H7 (cell line): ENCODE data around the gene GRIN3B. TPM values are rescaled to one million over a fixed set of nuclear protein-coding genes. Genes with fewer than 3 reads are reported as not detected.

Source experiments
- DNase-seq: peaks from one replicate; pipeline ENCODE4 v3.0.0; 2012
- H3K27me3 ChIP-seq: 2 replicates; pipeline ENCODE4 v1.6.0; 2011; ENCODE audit warnings: mild to moderate bottlenecking, low read length; ENCODE audit not compliant: control insufficient read depth, insufficient read depth
- H3K36me3 ChIP-seq: replicated peaks from 2 replicates; pipeline ENCODE4 v1.5.1; 2011; ENCODE audit warnings: low read length; ENCODE audit not compliant: control insufficient read depth, insufficient read depth
- H3K4me3 ChIP-seq: 2 replicates; pipeline ENCODE4 v1.5.1; 2011; ENCODE audit warnings: low read depth, mild to moderate bottlenecking, control low read depth, low read length, moderate library complexity; ENCODE audit not compliant: insufficient read depth
- total RNA-seq: library from RNA; depleted of rRNA; stranded (reverse); fragments of >200 nt; shearing (Covaris generic); gene quantifications from 2 replicates; pipeline ENCODE4 v1.2.3, GENCODE V29; 2014; rRNA removed

GRIN3B gene
- total RNA-seq, 1 experiment from 2014 or later, result 0.03 TPM

DNA sequence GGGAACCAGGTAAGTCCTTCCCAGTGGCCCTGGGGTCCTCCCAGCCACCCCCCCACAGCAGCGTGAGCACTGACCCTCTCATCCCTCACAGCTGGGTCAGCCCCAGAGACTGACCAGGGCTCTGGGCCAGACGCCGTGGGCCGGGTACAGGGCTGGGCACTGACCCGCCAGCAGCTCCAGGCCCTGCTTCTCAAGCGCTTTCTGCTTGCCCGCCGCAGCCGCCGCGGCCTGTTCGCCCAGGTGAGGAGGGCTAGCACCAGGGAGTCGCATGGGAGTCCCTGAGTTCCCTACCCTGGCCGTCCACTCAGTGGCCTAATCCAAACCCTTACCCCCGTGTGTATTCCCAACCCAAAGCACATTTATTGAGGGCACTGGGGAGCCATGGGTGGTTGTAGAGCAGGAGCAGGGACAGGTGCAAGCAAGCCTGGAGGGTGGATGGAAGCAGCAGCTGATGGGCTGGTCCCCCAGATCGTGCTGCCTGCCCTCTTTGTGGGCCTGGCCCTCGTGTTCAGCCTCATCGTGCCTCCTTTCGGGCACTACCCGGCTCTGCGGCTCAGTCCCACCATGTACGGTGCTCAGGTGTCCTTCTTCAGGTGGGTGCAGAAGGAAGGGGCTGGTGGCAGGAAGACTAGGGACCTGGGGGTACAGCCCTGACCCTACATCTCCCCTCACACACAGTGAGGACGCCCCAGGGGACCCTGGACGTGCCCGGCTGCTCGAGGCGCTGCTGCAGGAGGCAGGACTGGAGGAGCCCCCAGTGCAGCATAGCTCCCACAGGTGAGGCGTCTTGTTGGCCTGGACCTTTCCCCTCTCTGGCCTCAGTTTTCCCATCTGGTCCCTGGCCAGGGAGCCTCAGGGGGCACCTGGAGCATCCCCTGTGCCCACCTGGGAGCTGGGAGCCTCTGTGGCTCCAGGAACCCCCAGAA is 54.1 kb downstream of the GRIN3B start:
- DNase-seq, result no peak
- H3K36me3 ChIP-seq, result no peaks in the 10 kb centered on the region
- no peaks in the 10 kb centered on the region for H3K27me3 ChIP-seq
- no peak overlapping the region for H3K4me3 ChIP-seq

DNA sequence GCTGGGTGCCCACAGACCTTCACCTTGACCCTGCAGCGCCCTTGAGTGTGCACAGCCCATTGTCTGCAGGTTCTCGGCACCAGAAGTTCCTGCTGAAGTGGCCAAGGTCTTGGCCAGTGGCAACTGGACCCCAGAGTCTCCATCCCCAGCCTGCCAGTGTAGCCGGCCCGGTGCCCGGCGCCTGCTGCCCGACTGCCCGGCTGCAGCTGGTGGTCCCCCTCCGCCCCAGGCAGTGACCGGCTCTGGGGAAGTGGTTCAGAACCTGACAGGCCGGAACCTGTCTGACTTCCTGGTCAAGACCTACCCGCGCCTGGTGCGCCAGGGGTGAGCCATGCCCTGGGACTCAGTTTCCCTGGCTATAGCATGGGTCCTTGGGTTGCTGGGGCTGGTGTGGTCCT is 54.8 kb downstream of the GRIN3B start:
- no peak for DNase-seq
- H3K27me3 ChIP-seq, result no peaks in the 10 kb centered on the region
- no peaks in the 10 kb centered on the region for H3K36me3 ChIP-seq
- H3K4me3 ChIP-seq, result no peak overlapping the region

DNA sequence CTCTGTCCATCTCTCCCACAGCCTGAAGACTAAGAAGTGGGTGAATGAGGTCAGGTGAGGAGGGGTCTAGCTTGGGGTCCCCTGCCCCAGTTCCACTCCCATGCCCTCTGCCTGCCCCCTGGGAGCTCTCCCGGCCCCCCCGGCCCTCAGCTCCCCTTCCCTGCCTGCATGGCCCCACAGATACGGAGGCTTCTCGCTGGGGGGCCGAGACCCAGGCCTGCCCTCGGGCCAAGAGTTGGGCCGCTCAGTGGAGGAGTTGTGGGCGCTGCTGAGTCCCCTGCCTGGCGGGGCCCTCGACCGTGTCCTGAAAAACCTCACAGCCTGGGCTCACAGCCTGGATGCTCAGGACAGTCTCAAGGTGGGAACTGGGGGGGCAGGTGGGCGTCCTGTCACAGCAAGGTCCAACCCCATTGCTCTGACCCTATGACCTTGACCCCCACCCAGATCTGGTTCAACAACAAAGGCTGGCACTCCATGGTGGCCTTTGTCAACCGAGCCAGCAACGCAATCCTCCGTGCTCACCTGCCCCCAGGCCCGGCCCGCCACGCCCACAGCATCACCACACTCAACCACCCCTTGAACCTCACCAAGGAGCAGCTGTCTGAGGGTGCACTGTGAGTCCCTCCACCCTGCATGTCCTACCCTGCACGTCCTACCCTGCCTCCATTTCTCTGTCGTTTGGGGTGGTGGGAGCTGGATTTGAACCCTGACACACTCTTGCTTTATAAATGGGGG is 55.8 kb downstream of the GRIN3B start:
- Histone ChIP-seq H3K36me3 (peaks cover 1% of the 10 kb centered on the region; the same call in 1 of the 2 replicates), H3K27me3 (no peaks in the 10 kb centered on the region), H3K4me3 (no peak overlapping the region)
- no peak for DNase-seq

DNA sequence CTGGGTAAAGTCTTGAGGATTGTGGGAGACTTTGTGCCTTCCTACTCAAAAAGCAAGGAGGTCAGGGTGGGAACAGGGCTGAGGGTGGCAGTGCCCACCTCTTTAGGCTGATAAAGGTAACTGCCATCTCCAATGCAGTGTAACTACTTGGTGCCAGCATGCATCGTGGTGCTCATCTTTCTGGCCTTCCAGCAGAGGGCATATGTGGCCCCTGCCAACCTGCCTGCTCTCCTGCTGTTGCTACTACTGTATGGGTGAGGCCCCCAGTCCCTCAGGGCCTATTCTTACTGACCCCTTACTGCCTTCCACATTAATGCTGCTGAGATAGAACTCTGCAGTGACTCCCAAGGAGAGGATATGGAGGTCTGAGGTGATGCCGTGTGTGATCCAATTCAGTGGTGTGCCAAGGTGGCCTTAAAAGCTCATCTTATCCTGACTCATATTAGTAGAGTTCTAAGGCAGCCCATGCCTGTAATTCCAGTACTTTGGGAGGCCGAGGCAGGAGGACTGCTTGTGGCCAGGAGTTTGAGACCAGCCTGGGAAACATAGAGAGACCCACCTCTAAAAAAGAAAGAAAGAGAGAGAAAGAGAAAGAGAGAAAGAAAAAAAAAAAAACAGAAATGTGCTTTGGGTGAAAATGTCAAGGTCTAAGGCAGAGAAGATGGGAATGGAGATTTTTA is 57.1 kb downstream of the GRIN3B start:
- no peak for DNase-seq
- H3K36me3 ChIP-seq, result peaks cover 1% of the 10 kb centered on the region; the same call in 1 of the 2 replicates
- H3K27me3 ChIP-seq, result no peaks in the 10 kb centered on the region

DNA sequence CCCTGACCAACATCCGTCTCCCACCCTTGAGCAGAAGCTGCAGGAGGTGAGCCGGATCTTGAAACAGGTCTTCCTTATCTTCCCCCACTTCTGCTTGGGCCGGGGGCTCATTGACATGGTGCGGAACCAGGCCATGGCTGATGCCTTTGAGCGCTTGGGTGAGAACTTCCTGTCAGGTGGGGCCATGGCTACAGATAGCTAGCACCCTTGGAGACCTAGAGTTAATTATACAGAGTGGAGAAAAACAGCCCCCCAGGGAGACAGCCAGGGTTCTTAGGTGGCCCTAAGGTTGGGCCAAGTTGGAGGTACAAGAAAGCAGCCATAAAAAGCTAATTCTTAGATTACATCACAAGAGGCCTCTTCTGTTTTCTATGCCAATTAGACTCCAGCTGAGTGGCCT is 57.9 kb downstream of the GRIN3B start:
- H3K4me3 ChIP-seq, result no peak overlapping the region
- peaks cover 1% of the 10 kb centered on the region; the same call in 1 of the 2 replicates for H3K36me3 ChIP-seq
- no peak for DNase-seq
- no peaks in the 10 kb centered on the region for H3K27me3 ChIP-seq

More for the DNA sequence above, 57.1 kb downstream of the GRIN3B start:
- no peak overlapping the region for H3K4me3 ChIP-seq

Other genes with a start within 250 kb of the GRIN3B start
- 0.11 and 0.31 TPM in 2 replicates for gene MISP, start 249.3 kb upstream of the GRIN3B start, total RNA-seq
- 460 and 481 TPM in 2 replicates for gene PTBP1, start 203.0 kb upstream of the GRIN3B start, total RNA-seq
- 52.0 and 53.8 TPM in 2 replicates for gene PLPPR3, start 178.5 kb upstream of the GRIN3B start, total RNA-seq
- gene AZU1, start 172.6 kb upstream of the GRIN3B start, total RNA-seq, result 0.85 and 1.3 TPM in 2 replicates
- 0.66 TPM in 1 of 2 replicates, not detected in the other for gene PRTN3, start 159.4 kb upstream of the GRIN3B start, total RNA-seq
- not detected in 2 replicates for gene ELANE, start 148.1 kb upstream of the GRIN3B start, total RNA-seq
- 1.4 and 1.5 TPM in 2 replicates for gene CFD, start 140.8 kb upstream of the GRIN3B start, total RNA-seq
- 29.5 and 36.2 TPM in 2 replicates for gene MED16, start 107.2 kb upstream of the GRIN3B start, total RNA-seq
- gene RNU6-9, start 106.9 kb upstream of the GRIN3B start, total RNA-seq, result not detected in 2 replicates
- gene R3HDM4, start 87.2 kb upstream of the GRIN3B start, total RNA-seq, result 47.5 and 49.9 TPM in 2 replicates
- gene KISS1R, start 83.1 kb upstream of the GRIN3B start, total RNA-seq, result 0.67 and 1.4 TPM in 2 replicates
- gene ARID3A, start 74.4 kb upstream of the GRIN3B start, total RNA-seq, result 85.4 and 92.6 TPM in 2 replicates
- 107 and 140 TPM in 2 replicates for gene WDR18, start 16.1 kb upstream of the GRIN3B start, total RNA-seq
- 153 and 185 TPM in 2 replicates for gene TMEM259, start 20.7 kb downstream of the GRIN3B start, total RNA-seq
- not detected in 2 replicates for gene RNU6-2, start 21.1 kb downstream of the GRIN3B start, total RNA-seq
- 440 and 495 TPM in 2 replicates for gene CNN2, start 26.2 kb downstream of the GRIN3B start, total RNA-seq
- 17.9 and 19.7 TPM in 2 replicates for gene ABCA7, start 39.7 kb downstream of the GRIN3B start, total RNA-seq
- gene ARHGAP45, start 66.7 kb downstream of the GRIN3B start, total RNA-seq, result 46.0 and 48.7 TPM in 2 replicates
- gene POLR2E, start 95.0 kb downstream of the GRIN3B start, total RNA-seq, result 226 and 283 TPM in 2 replicates
- 620 and 671 TPM in 2 replicates for gene GPX4, start 103.6 kb downstream of the GRIN3B start, total RNA-seq
- 31.4 and 41.3 TPM in 2 replicates for gene SBNO2, start 173.8 kb downstream of the GRIN3B start, total RNA-seq
- 96.3 and 99.0 TPM in 2 replicates for gene STK11, start 205.4 kb downstream of the GRIN3B start, total RNA-seq
- 6.7 and 9.8 TPM in 2 replicates for gene CBARP, start 237.6 kb downstream of the GRIN3B start, total RNA-seq
- gene ATP5F1D, start 241.3 kb downstream of the GRIN3B start, total RNA-seq, result 44.7 and 53.1 TPM in 2 replicates
- gene MIDN, start 248.2 kb downstream of the GRIN3B start, total RNA-seq, result 35.1 and 50.3 TPM in 2 replicates